ENCODE results near the gene KLF2. TPM values are rescaled to one million over a fixed set of nuclear protein-coding genes. Genes with fewer than 3 reads are reported as not detected.

Gene KLF2
- total and polyA plus RNA-seq, 2 donors (not counting 1 experiment from before 2014, with no cell fraction given), result 242 to 3,965 TPM

GRCh38 chr19:16338470-16339360 is 14.1 kb downstream of the KLF2 start:
- intact Hi-C loops (cut with micrococcal nuclease), result no loop called here
- peak overlapping the region; percentile 83 for H3K4me3 Mint-ChIP-seq
- Histone ChIP-seq H3K36me3 (replicated peaks in 1 of 2; ENCODE audit: control extremely low read depth in 1 of 2, control insufficient read depth in 1 of 2, extremely low read depth in 1 of 2, insufficient read depth in 2 of 2, low read length in 1 of 2) (no peaks in the 10 kb centered on the region), H3K9ac (ENCODE audit: low read length) (peak overlapping the region; percentile 49), H3K4me2 (replicated peaks; ENCODE audit: low read depth, low read length, poor library complexity, severe bottlenecking) (peak overlapping the region; percentile 78), H2AFZ (ENCODE audit: insufficient read depth, low read depth, low read length, poor library complexity, severe bottlenecking) (peak overlapping the region; percentile 63), H3K27me3 (replicated peaks in 1 of 4; ENCODE audit: control extremely low read depth in 1 of 4, control insufficient read depth in 3 of 4, insufficient read depth in 4 of 4, low read length in 3 of 4) (no peaks in the 10 kb centered on the region), H3K27ac (ENCODE audit: low read length in 2 of 2) (peak overlapping the region; percentile 27 to 39), H3K4me1 (ENCODE audit: control insufficient read depth in 2 of 2, insufficient read depth in 2 of 2, low read length in 2 of 2) (peaks cover 53 to 71% of the 10 kb centered on the region in 2 donors), H4K20me1 (ENCODE audit: control insufficient read depth, insufficient read depth, low read length, poor library complexity, severe bottlenecking) (no peaks in the 10 kb centered on the region), H3K79me2 (ENCODE audit: control insufficient read depth, insufficient read depth, low read length) (peaks cover 10% of the 10 kb centered on the region), H3K4me3 (ENCODE audit: control extremely low read depth in 1 of 5, extremely low read depth in 1 of 5, insufficient read depth in 1 of 5, low read depth in 2 of 5, low read length in 4 of 5) (peak overlapping the region in 4 of 5 experiments; percentile 10 to 49 (median 29)), H3K9me3 (ENCODE audit: control extremely low read depth in 1 of 3, control insufficient read depth in 2 of 3, insufficient read depth in 1 of 3, low read length in 2 of 3) (peaks cover 0 to 7% (median 0%) of the 10 kb centered on the region in 3 donors)
- DNase-seq, result peak; percentile 64
- no peaks in the 10 kb centered on the region for H3K9me3 Mint-ChIP-seq (ENCODE audit: insufficient read depth)
- peak; percentile 14 for TF ChIP-seq CTCF (IDR thresholded peaks at IDR 0.05)
- no peak for TF ChIP-seq EZH2 (IDR thresholded peaks at IDR 0.05; ENCODE audit: borderline replicate concordance, insufficient read depth, low read depth, low read length, poor library complexity, severe bottlenecking)
- H3K27ac Mint-ChIP-seq, result peak overlapping the region; percentile 87
- POLR2A ChIA-PET, result interaction anchor here (0.5 to 3.0 kb wide), 12 partner anchors 9 to 1932 kb away, joined by 3 to 41 read pairs (median 4); partner anchors contain the start of gene KLF2
- H3K4me1 Mint-ChIP-seq, result peaks cover 61% of the 10 kb centered on the region
- CTCF ChIA-PET, result interaction anchor here (0.6 to 2.3 kb wide), 15 partner anchors 8 to 157 kb away, joined by 3 to 13 read pairs (median 5); no protein-coding TSS in a partner anchor
- no peaks in the 10 kb centered on the region for H3K27me3 Mint-ChIP-seq
- WGBS (ENCODE audit: insufficient coverage), result 7% methylated on average over 28 of the region's 30 CpGs
- ATAC-seq (ENCODE audit: low read depth), result no peak

All from B cell (primary cell).